Inflammatory macrophage treated with lipopolysaccharide for 4 hours (primary cell): ENCODE results near the gene SUN1.

Experiments
- DNase-seq: peaks from one replicate; pipeline ENCODE4 v3.0.0-alpha.2; 2020

Gene SUN1

GRCh38 chr7:880450-880849 lies 48.2 kb downstream of the SUN1 start:
- no peak for DNase-seq

GRCh38 chr7:881441-882234 lies 49.4 kb downstream of the SUN1 start:
- no peak for DNase-seq

GRCh38 chr7:882336-883035 lies 50.2 kb downstream of the SUN1 start:
- no peak for DNase-seq

GRCh38 chr7:883055-884021 lies 51.1 kb downstream of the SUN1 start:
- no peak for DNase-seq

- DNase-seq = no peak
Measured at GRCh38 chr7:884191-885003, 52.1 kb downstream of the SUN1 start.

- no peak for DNase-seq
Measured at GRCh38 chr7:885261-885892, 53.1 kb downstream of the SUN1 start.

- no peak for DNase-seq
Measured at GRCh38 chr7:885893-886625, 53.8 kb downstream of the SUN1 start.

- no peak for DNase-seq
Measured at GRCh38 chr7:886626-887487, 54.6 kb downstream of the SUN1 start.

GRCh38 chr7:887488-887820 lies 55.2 kb downstream of the SUN1 start:
- no peak for DNase-seq

GRCh38 chr7:888081-889024 lies 56.1 kb downstream of the SUN1 start:
- no peak for DNase-seq

GRCh38 chr7:889025-889390 lies 56.7 kb downstream of the SUN1 start:
- no peak for DNase-seq

GRCh38 chr7:889391-889790 lies 57.1 kb downstream of the SUN1 start:
- no peak for DNase-seq

GRCh38 chr7:890868-891267 lies 58.6 kb downstream of the SUN1 start:
- DNase-seq = no peak

GRCh38 chr7:891291-891690 lies 59.0 kb downstream of the SUN1 start:
- DNase-seq = no peak

- no peak for DNase-seq
Measured at GRCh38 chr7:891805-892204, 59.5 kb downstream of the SUN1 start.

- DNase-seq = no peak
Measured at GRCh38 chr7:892648-893593, 60.6 kb downstream of the SUN1 start.

GRCh38 chr7:893686-894085 lies 61.4 kb downstream of the SUN1 start:
- no peak for DNase-seq
